Breast epithelium (tissue), 3 donors: ENCODE measurements around the gene PRKD2.

Experiments used
- CTCF ChIP-seq, 3 donors: fragments of 450-650 bp; IDR thresholded peaks; one replicate each; pipeline ENCODE4 v1.5.1; 2016 to 2017; ENCODE audit warnings: antibody characterized with exemption in 3 of 3, mild to moderate bottlenecking in 3 of 3, moderate library complexity in 3 of 3
- POLR2A ChIP-seq: fragments of 450-650 bp; IDR thresholded peaks from one replicate; pipeline ENCODE4 v1.6.1; 2016; ENCODE audit warnings: antibody characterized with exemption, mild to moderate bottlenecking, moderate library complexity
- POLR2AphosphoS5 ChIP-seq, 3 donors: sonication (generic); formaldehyde crosslinking; IDR thresholded peaks; one replicate each; pipeline ENCODE4 v1.6.1; 2017; ENCODE audit warnings: antibody characterized with exemption in 3 of 3

- TF ChIP-seq POLR2AphosphoS5 (IDR thresholded peaks at IDR 0.05) (no peak), CTCF (IDR thresholded peaks at IDR 0.05) (no peak), POLR2A (no peak)
Observed at GRCh38 chr19:46715975-46716671, 791 bp downstream of the PRKD2 start.
